Forelimb muscle (tissue), 1 donor: Measurements from ENCODE around the gene NAT9. TPM values are rescaled to one million over a fixed set of nuclear protein-coding genes. Genes with fewer than 3 reads are reported as not detected.

Experiments used
- DNase-seq: peaks from one replicate; pipeline ENCODE4 v3.0.0-alpha.2; 2013; ENCODE audit warnings: low read depth
- polyA plus RNA-seq: library from polyadenylated mRNA; unstranded; fragments of 120-200 nt; gene quantifications from one replicate; pipeline ENCODE4 v1.2.1, GENCODE V29; 2013; ENCODE audit not compliant: insufficient read length

Gene NAT9
- polyA plus RNA-seq, 1 donor: 37.5 TPM

DNA sequence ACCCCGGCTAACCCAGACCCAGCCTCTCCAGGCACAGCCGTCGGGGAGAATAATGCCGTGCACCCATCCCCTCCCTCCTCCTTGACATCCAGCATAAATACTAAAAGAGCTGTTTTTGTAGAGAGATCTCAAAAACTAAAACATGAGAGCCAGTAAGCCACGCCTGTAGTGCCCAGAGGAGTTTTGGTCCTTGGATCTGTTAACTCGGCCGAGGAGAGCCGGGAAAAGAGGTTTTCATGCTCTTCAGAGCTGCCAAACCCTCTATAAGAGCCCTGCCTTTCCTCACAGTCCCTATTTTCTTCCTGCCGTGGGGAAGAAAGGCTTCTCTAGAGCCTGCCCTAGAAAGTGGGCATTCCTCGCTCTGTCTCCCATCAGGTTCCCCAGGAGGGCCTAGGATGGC, 30.2 kb upstream of the NAT9 start:
- no peak for DNase-seq

DNA sequence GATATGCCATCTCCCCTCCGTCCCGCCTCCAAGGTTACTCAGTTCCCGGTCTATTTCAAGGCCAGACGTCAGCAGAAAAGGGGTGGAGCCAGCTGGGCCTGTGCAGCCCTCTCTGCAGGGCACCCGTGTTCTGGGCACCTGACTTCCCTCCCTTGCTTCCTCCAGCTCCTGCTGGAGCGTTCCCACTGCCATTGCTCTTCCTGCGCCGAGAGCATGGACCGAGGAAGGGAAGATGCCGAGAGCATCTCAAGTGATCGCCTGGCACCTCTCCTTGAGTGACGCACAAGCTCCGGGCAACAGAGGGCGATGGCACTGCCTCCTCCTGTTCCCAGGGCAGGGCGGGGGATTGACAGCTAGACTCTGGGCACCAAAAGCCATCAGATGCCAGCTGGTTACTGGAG, 29.4 kb upstream of the NAT9 start:
- no peak for DNase-seq

DNA sequence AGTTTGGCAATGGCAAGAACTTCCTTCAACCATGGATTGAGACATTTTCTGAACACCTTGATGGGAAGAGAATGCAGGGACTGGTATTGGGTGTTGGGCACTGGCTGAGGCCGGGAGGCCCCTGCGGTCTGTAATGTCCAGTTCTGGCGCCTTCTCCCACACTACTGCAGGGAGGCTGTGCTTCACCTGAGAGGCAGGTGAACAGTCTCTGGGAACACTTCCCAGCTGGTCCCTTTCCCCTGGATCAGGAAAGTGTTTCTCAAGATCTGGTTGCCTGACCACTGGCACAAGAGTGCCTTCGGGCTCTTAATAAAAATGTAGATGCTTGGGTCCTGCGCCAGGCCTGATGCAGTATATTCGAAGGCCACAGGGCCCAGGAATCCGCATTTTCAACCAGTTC, 28.5 kb upstream of the NAT9 start:
- DNase-seq: no peak

DNA sequence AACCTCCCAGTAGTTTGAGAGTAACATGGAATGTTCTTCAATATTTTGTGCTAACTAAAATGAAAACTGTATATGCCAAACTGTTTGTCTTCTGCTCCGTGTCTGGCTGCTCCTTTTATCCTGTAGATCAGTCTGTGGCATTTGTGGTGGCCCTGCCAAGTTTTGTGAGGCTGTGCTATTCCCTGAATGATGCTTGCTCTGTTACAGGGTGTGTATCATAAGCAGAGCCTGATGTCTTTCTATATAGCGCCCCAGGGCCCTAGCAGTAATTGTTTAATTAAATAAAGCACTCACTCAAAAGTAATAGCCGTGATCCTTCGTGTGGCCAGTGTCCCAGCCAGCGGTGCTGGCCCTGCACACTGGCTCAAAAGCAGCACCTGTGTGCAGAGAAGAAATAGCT, 27.8 kb upstream of the NAT9 start:
- DNase-seq: no peak

DNA sequence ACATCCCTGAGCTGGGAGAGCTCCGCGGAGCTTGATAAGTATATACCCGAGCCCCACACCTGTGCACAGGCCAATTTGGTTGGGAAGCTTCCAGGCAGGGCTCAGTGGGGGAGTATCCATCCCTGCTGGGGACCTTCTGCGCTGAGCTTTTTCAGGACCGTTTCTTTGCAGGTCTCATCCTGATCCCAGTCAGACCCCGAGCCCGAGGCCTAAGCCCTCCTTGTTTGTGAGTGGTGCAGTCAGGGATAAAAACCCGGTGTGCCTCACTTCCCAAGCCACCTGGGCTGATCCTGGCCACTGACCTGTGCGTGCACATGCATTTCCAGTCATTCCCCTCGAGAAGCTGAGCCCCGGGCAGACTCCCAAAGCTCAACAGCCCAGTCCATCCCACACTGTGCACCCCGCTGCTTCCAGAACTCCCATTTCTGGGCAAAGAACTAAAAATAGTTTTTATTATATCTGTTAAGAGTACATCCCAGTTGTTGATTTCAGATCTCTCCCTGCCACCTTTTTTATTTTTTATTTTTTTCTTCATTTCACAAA, 27.3 kb upstream of the NAT9 start:
- DNase-seq: no peak

DNA sequence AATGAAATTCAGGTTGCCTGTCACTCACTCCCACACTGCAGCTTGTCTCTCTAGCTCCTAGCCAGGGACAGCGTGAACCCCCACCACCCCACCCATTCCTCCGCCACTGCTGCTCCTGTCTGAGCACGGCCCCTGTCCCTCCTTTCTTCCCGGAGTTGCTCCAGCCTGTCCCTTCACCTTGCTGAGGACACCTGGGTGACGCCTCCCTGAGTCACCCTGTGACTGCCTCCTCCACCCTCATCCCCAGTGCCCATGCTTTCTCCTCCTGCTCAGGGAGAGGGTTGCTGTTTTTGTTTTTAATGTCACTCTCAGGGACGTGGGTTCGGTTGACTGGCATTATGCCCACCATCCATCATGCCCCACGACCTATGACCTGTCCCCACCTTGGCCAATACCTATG, 25.8 kb upstream of the NAT9 start:
- DNase-seq: no peak

DNA sequence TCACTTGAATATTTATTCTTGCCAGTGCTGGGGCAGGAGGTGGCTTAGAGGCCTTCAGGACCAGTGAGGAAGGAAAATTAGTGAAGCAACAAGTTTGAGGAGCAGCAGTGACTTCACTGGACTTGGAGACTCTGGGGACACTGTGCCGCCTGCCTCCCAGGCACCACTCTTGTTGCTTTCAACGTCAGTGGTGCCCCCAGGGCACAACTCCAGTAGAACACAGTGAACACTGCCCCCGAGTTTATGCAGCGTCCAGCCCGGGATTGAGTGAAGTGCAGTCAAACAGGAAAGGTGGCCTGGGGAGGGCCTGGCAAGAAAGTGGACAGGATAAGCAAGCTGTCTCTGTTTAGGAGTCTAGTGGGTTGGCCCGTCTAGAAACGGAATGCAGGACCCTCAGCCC, 24.4 kb upstream of the NAT9 start:
- no peak for DNase-seq

DNA sequence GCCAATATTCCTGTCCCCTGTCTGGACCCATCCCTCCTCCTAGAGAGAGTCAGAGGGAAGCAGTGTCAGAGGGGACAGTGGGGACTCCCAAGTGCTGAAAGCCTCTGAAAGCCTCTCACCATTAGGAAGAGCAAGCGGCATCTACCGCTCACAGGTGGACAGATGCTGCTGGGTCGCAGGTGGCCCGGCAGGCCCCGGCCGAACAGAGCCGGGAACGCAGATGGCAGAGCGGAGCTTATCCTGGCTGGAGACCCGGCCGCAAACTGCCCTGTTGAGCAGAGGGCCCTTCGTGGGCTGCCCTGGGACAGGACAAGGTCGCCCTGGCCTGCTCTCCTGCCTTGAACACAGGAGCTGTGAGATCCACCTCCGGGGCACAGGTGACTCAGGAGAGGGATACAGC, 23.0 kb upstream of the NAT9 start:
- DNase-seq: no peak

DNA sequence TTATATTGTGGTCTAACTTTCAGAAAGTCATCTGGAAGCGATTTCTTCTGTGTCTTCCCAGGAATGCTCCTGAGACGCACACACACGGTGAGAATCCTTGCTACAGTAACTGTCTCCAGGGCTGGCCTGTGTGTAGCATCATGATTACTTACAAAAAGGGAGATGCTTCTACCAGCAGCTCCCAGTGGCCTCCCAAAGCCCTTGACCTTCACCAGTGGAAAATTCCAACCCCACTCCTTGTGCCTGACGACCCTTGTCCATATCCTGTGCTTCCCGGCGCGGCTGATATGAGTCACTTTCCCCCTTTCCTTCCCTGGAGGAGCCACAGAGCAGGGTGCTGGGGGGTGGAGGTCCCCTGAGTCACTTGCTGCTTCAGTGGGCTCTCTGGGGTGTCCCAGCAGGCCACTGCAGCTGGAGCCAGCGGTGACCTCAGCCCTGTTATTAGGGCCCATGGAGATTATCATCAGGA, 22.1 kb upstream of the NAT9 start:
- no peak for DNase-seq

DNA sequence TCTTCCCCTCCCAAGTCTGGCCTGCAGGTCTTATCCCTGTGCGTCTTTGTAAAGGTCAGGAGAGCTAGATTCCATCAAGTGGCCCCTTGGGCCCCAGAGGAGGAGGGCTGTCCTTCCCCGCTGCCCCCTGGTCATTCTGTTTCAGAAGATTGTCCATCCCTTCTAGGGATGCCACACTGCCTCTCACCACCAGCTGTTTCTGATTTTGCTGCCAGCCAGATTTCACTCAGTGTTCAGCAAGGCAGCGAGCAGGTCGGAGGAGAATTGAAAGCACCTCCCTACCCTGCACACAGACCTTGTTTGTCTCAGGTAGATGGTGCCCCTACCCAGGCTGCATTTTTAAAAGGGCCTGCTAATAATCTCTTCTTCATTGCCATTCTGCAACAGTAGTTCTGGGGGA, 21.7 kb upstream of the NAT9 start:
- DNase-seq: no peak

DNA sequence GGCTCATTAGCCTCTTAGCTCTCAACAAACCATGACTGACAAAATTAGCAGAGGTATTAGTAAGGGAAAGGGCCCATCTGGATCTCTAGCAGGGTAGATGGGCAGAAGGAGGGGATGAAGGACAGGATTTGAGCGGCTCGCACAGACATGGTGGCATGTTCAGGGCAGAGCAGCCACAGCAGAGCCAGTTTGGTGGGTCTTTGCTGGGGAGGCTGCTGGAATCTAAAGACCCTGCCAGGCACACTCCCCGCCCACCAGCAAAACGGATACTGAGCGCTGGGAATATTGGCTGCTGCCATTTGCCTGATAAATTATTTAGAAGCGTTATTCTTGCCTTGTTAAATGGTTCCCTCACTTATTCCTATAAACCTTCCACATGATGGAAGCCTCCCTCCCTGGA, 20.7 kb upstream of the NAT9 start:
- no peak for DNase-seq

DNA sequence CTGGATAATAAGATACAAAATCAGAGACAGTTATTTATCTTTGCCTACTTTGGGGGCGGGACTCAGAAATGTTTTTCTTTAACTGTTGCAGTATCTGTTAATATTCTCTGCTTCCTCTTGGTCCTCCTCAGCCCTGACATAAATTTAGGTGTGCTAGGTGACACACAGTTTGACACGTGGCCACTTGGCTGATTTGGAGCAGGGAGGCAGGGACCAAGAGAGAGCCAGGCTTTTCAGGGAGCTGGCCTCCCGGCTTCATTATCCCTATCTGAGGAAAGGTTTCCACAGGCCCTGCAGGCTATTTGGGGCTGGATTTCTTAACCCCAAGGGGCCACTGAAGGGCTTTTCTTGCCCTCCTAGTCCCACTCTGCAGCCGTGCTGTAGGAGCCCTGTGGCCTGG, 20.1 kb upstream of the NAT9 start:
- DNase-seq: no peak

DNA sequence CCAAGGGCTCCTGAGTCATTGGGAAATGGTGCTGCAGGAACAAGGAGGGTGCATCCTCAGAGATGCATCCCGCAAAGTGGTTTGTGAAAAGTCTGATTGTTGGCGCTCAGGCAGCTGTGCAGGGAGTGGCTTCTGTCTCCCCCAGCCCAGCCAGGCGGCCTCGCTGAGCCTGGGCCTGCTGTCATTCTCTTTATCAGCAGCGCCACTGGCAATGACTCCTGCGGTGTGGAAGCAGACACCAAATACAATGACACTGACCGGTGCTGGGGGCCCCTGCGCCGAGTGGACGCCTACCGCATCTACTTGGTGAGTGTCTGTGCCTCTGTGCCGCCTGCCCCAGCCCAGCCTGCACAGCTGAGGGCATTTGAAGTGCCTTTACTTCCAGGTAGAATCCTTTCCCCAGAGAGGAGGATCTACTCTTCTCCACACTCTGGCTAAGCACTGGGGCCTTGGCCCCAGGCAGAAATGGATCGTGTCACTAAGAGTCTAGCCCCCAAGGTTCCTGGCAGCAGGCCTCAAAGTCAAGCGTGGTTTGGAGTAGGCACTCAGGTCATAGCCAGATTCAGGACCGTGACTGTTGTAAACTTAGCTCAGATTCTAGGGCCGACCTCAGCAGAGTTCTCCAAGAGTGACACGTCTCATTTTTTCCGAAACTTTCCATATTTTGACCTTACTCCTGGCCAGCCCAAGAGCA, 19.3 kb upstream of the NAT9 start:
- no peak for DNase-seq

DNA sequence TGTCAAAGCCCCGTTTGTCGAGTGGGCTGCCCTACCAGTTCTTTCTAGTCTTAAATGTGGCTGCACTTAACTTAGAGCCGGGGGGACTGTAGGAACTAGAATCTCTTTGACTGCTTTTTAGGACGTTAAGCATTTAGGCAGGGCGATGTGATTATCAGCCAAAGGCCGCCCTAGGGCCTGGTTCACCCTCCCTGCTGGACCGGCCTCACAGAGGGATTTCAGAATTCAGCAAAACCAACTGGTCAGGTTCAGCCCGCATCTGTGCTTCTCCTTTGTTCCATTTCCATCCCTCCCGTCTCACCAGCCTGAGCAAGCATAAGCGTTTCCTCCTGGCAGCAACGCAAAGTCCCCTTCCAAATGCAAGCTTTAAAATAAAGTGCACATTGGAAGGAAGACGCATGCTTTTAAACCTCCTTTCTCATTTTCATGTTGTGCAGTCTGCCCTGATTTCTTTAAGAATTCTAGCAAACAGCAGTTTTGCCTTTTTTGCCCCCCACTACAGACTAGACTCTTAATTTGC, 16.5 kb upstream of the NAT9 start:
- no peak for DNase-seq

DNA sequence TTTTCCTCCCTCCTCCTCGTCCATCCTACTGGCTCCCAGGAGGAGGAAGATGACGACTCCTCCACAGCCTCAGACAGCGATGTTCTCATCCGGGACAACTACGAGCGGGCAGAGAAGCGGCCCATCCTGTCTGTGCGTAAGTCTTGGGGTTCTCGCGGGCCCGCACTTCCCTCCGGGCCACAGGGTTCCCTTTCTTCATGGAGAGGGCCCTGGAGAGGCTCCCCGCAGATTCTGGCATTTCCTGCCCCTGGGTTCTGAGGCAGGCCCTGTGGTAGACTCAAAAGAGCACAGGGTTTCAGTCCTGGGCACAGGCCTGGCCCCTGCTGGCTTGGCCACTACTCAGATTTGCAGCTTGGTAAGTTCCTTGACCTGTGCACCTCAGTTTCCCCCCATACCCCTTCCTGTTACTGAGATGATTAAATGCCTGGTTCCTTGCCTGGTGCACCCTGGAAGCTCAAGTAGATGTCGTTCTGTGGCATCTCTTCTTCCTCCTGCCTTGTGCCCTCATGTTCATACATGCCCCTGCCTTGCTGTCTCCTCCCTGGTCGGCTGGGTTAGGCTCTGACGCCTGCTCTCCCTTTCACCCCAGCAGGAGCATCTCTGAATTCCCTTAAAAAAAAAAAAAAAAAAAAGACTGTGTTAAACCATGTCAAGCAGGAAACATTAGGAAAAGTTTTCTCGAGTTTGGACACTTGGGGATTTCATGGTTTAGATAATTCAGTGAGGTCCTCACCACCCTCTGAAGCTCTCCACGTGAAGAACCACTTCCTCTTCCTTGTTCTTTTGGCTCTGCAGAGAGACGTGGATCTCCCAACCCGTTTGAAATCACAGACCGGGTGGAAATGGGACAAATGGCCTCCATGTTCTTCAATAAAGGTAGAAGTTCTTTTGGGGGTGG, 14.3 kb upstream of the NAT9 start:
- DNase-seq: no peak

DNA sequence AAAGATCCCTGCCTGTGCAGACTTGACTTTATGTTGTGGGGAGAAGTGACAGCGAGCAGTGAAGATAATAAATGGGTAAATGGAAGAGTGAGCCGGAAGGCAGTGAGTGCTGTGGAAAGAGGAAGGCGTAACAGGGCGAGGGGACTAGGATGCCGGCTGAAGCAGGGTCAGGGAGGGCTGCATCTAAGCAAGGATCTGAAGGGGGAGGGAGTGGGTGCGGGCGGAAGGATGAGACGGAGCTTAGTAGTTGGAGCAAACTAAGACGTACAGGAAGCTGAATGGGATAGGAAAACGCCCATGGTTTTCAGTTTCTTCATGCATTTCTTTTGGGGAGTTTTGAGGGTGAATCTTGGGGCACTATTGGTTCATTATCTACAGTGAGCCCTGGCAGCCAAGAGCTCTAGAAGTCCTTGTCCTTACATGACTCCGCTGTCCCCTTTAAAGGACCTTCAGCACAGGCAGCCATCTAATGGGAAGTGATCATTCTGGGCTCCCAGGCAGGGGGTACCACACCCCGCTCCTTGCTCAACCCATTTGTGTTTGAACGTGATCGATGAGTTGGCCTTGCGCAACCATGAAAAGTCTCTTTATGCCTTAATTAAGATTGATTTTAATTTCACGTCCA, 10.4 kb upstream of the NAT9 start:
- no peak for DNase-seq

DNA sequence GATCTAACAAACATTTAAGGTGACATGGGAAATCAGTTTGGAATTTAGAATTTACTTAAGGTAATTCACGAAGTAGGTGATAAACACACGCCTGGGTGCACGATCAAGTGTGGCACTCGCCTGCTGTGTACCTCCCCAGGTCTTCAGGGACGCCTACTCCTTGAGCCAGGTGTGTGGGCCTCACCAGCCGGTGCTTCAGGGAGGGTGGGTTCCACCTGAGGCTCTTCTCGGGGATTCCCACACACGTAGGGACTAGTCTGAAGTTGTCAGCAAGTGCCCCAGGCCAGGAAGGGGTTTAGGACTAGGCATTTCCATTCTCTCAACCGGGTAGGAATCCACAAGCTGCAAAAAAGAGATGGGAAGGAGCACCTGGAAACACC, 9.8 kb upstream of the NAT9 start:
- DNase-seq: no peak

DNA sequence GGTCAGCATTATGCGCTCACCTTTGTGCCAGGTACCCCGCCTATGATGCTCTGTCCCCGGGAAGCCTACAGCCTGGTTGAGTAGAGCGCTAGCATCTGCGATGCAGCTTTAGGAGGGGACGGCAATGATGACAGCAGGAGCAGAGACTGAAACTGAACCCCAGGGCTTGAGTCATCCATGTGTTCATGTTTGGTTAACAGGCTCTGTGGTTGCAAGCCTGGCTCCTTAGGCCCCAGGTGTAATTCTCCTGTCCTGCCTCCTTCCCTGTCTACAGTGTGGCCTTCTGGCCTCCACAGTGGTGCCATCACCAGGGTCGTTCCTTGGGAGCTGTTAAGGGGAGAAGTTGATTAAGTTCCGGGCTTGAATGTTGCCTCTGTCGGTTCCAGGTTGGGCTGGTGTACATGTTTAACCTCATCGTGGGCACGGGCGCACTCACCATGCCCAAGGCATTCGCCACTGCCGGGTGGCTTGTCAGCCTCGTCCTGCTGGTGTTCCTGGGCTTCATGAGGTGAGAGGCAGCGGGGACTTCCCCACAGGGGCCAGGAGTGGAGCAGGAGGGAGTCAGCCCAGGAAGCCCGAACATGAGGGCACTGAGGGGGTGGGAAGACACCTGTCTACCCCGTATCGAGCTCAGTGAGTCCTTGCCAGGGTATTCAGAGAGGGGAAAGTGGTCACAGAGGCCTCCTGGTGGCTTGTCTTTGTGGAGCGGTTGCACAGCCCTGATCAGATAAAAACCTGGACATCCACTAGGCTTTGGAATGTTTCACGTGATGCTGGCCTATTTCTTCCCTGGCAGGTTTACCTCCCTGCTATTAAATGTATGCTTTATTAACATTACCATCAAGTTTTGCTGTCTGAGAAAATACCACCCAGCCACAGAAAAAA, 9.2 kb upstream of the NAT9 start:
- DNase-seq: no peak

DNA sequence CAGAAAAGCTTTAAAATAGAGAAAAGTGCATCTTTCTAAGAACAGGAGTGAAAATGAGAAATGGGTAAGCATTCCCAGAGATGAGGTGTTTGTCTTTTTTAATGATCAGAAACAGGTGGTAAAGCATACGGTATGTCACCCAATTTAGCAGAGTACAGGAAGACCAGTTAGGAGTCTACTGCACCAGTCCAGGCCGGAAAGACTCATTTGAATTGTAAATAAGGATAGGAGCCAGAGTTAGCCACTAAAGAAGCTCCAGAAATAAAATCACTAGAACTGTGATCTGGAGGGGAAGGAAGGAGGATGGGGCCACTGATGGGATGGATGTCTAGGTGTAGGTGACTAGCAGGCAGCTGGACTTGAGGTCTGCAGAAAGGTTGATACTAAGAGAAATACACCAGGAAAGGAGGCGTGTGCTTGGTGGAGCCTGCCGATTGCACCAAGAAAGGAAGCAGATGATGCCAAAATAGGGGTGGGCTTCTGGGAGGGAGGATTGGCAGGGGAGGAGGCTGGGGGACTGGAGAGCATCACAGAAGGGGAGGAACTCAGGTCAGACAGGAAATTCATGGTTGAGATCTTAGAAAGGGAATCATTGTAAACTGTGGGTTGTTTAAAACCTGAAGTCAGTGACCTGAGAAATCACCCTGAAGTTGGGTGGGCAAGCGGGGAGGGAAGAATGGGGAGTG, 8.1 kb upstream of the NAT9 start:
- no peak for DNase-seq

DNA sequence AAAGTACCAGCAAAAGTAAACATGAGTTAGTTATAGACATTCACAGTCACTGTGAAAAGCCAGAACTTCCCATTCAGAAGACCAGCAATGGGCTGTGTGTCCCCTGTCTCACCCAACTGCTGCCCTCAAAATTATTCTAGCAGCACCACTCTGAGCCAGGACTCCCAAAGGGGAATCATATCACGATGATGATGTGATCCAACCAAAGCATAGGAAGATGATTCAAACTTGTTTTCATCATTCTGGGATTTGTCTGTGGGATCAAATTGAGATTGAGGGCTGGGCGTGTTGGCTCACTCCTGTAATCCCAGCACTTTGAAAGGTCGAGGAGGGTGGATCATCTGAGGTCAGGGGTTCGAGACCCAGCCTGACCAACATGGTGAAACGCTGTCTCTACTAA, 6.4 kb upstream of the NAT9 start:
- no peak for DNase-seq
